ENCODE measurements around the gene SSTR3. TPM values are rescaled to one million over a fixed set of nuclear protein-coding genes. Genes with fewer than 3 reads are reported as not detected.

The SSTR3 gene
- total and polyA plus RNA-seq, 4 donors, result 0.19 TPM; not detected in 3

DNA sequence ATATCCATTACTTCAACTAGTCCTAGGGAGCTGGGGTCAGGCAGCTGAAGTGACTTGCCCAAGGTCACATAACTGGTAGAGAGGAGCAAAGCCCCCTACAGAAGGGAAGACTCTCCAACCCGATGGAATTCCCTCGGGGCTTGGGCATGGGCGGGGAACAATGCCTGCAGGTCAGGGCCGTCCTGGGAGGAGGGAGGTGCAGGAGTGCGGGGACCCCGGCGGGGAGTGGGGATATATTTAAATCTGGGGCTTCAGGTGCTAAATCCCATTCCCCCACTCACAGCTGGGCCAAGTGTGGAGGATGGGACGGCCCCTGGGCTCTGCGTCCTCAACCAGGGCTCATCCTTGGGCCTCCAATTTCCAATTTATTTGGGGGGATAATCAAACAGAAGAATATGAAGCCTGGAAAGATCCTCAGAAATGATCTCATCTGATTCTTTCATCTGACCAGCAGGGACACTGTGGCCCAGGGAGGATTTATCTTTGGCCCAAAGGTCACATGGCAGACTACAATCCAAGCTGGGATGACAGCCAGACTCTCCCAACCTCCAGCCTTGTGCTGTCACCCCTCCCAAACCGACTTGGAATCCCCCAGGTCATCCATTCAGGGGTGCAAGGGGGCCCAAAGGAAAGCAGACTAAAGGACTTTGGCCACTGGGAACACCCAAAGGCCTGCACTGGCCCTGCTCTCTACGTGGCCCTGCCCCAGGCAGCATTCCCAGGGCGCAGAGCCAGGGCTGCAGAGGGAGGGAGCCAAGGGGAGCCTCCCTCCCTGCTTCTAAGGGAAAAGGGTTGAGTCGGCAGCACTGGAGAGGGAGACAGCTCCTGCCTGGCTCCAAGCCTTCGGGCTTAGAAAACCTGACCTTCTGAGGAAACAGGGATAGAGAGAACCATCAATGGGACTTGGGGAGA lies 15.5 kb downstream of the SSTR3 start:
- no peaks in the 10 kb centered on the region for H3K9me3 ChIP-seq (ENCODE audit: control insufficient read depth in 4 of 4, low read length in 3 of 4)
- no peak for DNase-seq (ENCODE audit: low spot score)
- H3K4me3 ChIP-seq (ENCODE audit: low read depth in 1 of 3, low read length in 3 of 3), result no peak overlapping the region
- TF ChIP-seq YY1 (IDR thresholded peaks at IDR 0.05) (peak; percentile 42), RXRA (IDR thresholded peaks at IDR 0.05) (peak; percentile 89 to 91), HNF4G (IDR thresholded peaks at IDR 0.05) (peak; percentile 93), ATF3 (IDR thresholded peaks at IDR 0.05) (no peak), FOXA1 (IDR thresholded peaks at IDR 0.05) (no peak), EGR1 (IDR thresholded peaks at IDR 0.05; ENCODE audit: low read depth in 2 of 2) (no peak), MAX (IDR thresholded peaks at IDR 0.05) (peak; percentile 38), FOXA2 (IDR thresholded peaks at IDR 0.05) (no peak), NR2F2 (IDR thresholded peaks at IDR 0.05) (peak; percentile 97), JUND (IDR thresholded peaks at IDR 0.05) (peak; percentile 89 to 91), HNF4A (conservative IDR thresholded peaks at IDR 0.05) (peak; percentile 93 to 96), SP1 (IDR thresholded peaks at IDR 0.05) (peak; percentile 93), RAD21 (IDR thresholded peaks at IDR 0.05) (peak; percentile 30 to 57), GABPA (IDR thresholded peaks at IDR 0.05 in 1 of 2, conservative IDR thresholded peaks at IDR 0.05 in 1 of 2) (no peak), TAF1 (conservative IDR thresholded peaks at IDR 0.05) (no peak)
- TF ChIP-seq, protein P1, sequence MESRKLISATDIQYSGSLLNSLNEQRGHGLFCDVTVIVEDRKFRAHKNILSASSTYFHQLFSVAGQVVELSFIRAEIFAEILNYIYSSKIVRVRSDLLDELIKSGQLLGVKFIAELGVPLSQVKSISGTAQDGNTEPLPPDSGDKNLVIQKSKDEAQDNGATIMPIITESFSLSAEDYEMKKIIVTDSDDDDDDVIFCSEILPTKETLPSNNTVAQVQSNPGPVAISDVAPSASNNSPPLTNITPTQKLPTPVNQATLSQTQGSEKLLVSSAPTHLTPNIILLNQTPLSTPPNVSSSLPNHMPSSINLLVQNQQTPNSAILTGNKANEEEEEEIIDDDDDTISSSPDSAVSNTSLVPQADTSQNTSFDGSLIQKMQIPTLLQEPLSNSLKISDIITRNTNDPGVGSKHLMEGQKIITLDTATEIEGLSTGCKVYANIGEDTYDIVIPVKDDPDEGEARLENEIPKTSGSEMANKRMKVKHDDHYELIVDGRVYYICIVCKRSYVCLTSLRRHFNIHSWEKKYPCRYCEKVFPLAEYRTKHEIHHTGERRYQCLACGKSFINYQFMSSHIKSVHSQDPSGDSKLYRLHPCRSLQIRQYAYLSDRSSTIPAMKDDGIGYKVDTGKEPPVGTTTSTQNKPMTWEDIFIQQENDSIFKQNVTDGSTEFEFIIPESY (IDR thresholded peaks at IDR 0.05), result no peak
- TF ChIP-seq, protein P2, sequence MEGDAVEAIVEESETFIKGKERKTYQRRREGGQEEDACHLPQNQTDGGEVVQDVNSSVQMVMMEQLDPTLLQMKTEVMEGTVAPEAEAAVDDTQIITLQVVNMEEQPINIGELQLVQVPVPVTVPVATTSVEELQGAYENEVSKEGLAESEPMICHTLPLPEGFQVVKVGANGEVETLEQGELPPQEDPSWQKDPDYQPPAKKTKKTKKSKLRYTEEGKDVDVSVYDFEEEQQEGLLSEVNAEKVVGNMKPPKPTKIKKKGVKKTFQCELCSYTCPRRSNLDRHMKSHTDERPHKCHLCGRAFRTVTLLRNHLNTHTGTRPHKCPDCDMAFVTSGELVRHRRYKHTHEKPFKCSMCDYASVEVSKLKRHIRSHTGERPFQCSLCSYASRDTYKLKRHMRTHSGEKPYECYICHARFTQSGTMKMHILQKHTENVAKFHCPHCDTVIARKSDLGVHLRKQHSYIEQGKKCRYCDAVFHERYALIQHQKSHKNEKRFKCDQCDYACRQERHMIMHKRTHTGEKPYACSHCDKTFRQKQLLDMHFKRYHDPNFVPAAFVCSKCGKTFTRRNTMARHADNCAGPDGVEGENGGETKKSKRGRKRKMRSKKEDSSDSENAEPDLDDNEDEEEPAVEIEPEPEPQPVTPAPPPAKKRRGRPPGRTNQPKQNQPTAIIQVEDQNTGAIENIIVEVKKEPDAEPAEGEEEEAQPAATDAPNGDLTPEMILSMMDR (IDR thresholded peaks at IDR 0.05; ENCODE audit: low read depth, low read length, missing input control), result peak; percentile 44
- TF ChIP-seq, protein P3, sequence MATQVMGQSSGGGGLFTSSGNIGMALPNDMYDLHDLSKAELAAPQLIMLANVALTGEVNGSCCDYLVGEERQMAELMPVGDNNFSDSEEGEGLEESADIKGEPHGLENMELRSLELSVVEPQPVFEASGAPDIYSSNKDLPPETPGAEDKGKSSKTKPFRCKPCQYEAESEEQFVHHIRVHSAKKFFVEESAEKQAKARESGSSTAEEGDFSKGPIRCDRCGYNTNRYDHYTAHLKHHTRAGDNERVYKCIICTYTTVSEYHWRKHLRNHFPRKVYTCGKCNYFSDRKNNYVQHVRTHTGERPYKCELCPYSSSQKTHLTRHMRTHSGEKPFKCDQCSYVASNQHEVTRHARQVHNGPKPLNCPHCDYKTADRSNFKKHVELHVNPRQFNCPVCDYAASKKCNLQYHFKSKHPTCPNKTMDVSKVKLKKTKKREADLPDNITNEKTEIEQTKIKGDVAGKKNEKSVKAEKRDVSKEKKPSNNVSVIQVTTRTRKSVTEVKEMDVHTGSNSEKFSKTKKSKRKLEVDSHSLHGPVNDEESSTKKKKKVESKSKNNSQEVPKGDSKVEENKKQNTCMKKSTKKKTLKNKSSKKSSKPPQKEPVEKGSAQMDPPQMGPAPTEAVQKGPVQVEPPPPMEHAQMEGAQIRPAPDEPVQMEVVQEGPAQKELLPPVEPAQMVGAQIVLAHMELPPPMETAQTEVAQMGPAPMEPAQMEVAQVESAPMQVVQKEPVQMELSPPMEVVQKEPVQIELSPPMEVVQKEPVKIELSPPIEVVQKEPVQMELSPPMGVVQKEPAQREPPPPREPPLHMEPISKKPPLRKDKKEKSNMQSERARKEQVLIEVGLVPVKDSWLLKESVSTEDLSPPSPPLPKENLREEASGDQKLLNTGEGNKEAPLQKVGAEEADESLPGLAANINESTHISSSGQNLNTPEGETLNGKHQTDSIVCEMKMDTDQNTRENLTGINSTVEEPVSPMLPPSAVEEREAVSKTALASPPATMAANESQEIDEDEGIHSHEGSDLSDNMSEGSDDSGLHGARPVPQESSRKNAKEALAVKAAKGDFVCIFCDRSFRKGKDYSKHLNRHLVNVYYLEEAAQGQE (IDR thresholded peaks at IDR 0.05), result peak; percentile 81
- no peaks in the 10 kb centered on the region for H3K36me3 ChIP-seq (ENCODE audit: control insufficient read depth in 4 of 4, insufficient read depth in 3 of 4, low read depth in 1 of 4, low read length in 3 of 4)
- H3K4me1 ChIP-seq (ENCODE audit: control insufficient read depth in 4 of 4, insufficient read depth in 4 of 4, low read length in 3 of 4), result peaks cover 26 to 56% (median 42%) of the 10 kb centered on the region in 4 donors
- H3K9ac ChIP-seq (ENCODE audit: low read depth in 1 of 2, low read length in 2 of 2), result peak overlapping the region in 1 of 2 donors; percentile 45
- no peaks in the 10 kb centered on the region for H3K27me3 ChIP-seq (ENCODE audit: control insufficient read depth in 4 of 4, insufficient read depth in 4 of 4, low read length in 3 of 4)
- H3K27ac ChIP-seq (ENCODE audit: low read depth in 1 of 2, low read length in 2 of 2), result peak overlapping the region; percentile 96
- WGBS, result 33% methylated on average over 14 of the region's 14 CpGs

Data from liver (tissue), 9 donors.